ENCODE measurements around the gene DAPK1. TPM values are rescaled to one million over a fixed set of nuclear protein-coding genes. Genes with fewer than 3 reads are reported as not detected.

The DAPK1 gene
- total and polyA plus RNA-seq, 11 donors, result 1.0 to 52.5 (median 2.3) TPM

DNA sequence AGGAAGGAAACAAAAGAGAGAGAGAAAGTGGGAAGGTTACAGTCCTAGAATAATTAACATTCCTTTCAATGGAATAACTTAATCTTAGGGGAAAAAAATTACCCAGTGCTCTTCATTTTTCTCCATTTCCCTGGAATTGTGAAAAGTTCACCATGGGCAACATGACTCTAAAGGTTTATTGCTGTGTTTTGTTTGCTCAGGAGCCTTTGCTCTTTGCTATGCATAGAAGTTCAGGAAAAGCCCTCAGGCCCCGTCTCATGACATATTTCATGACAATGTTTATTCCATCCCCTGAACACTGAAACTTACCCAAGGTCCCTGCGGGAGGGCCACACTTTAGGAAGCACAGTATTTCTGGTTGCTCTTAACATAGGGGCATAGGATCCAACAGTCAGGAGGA, 218.5 kb downstream of the DAPK1 start:
- Histone ChIP-seq H3K27ac (peak overlapping the region in 1 of 12 donors; percentile 92), H3K9me3 (no peaks in the 10 kb centered on the region), H3K4me3 (no peak overlapping the region), H3K36me3 (no peaks in the 10 kb centered on the region), H3K4me1 (peaks cover 0 to 49% (median 7%) of the 10 kb centered on the region in 12 donors), H3K27me3 (no peaks in the 10 kb centered on the region)
- WGBS, 4 donors, result 86 to 94% (median 88%) methylated on average over 2 of the region's 2 CpGs
- DNase-seq (no peak), ATAC-seq (no peak)
- intact Hi-C loops (cut with DNase I), result no loop called here
- no peak for TF ChIP-seq POLR2A (IDR thresholded peaks at IDR 0.05)
- TF ChIP-seq, protein P1, sequence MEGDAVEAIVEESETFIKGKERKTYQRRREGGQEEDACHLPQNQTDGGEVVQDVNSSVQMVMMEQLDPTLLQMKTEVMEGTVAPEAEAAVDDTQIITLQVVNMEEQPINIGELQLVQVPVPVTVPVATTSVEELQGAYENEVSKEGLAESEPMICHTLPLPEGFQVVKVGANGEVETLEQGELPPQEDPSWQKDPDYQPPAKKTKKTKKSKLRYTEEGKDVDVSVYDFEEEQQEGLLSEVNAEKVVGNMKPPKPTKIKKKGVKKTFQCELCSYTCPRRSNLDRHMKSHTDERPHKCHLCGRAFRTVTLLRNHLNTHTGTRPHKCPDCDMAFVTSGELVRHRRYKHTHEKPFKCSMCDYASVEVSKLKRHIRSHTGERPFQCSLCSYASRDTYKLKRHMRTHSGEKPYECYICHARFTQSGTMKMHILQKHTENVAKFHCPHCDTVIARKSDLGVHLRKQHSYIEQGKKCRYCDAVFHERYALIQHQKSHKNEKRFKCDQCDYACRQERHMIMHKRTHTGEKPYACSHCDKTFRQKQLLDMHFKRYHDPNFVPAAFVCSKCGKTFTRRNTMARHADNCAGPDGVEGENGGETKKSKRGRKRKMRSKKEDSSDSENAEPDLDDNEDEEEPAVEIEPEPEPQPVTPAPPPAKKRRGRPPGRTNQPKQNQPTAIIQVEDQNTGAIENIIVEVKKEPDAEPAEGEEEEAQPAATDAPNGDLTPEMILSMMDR (IDR thresholded peaks at IDR 0.05), result no peak

DNA sequence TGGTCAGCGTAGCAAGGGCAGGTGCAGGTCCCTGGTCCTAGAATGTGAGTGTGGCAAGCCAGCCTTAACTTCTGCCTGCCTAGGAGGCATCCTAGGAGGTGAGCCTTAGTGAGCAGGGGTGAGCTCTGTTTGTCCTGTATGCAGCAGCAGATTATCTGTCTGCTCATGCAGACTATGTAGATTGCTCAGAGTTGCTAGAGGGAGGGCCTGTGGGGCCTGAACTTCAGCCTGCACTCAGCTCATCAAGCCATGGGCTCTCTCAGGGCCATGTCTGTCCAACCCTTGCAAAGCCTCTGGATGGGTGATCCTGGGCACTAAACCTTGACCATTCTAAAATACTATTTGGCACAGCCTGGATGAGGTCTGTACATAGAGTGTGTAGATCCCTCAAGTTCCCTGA, 219.8 kb downstream of the DAPK1 start:
- ATAC-seq, result no peak
- DNase-seq, result no peak
- Histone ChIP-seq H3K4me1 (peaks cover 0 to 47% (median 5%) of the 10 kb centered on the region in 12 donors), H3K27me3 (no peaks in the 10 kb centered on the region), H3K36me3 (no peaks in the 10 kb centered on the region), H3K4me3 (no peak overlapping the region), H3K27ac (no peak overlapping the region), H3K9me3 (no peaks in the 10 kb centered on the region)
- intact Hi-C loops (cut with DNase I), result no loop called here
- TF ChIP-seq POLR2A (IDR thresholded peaks at IDR 0.05), result no peak
- TF ChIP-seq, protein P1 (IDR thresholded peaks at IDR 0.05), result no peak
- WGBS, 4 donors, result 89 to 100% (median 91%) methylated on average over 1 of the region's 1 CpG

DNA sequence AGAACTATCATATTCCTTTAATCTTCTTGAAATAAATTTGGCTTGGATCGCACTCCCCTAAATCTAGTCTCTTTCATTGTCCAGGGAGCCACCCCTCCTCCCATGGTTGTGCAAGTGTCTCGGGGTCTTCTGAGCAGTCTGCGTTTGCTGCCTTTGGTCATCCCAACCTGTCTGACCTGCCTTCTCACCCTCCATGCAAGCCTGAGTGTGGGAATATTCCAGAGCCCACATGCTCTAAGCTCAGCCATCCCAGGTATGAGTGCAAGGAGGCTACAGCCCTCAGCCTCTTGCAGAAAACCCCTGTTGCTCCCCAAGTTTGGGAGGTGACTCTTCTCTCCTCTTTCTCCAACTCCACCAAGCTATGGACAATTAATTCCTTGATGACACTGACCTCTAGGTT, 220.6 kb downstream of the DAPK1 start:
- H3K4me3 ChIP-seq, result no peak overlapping the region
- H3K4me1 ChIP-seq, result peaks cover 0 to 51% (median 5%) of the 10 kb centered on the region in 12 donors
- no peaks in the 10 kb centered on the region for H3K36me3 ChIP-seq
- peak overlapping the region in 1 of 12 donors; percentile 42 for H3K27ac ChIP-seq
- H3K9me3 ChIP-seq, result no peaks in the 10 kb centered on the region
- no peaks in the 10 kb centered on the region for H3K27me3 ChIP-seq
- no peak for TF ChIP-seq POLR2A (IDR thresholded peaks at IDR 0.05)
- TF ChIP-seq, protein P1 (IDR thresholded peaks at IDR 0.05), result no peak
- intact Hi-C loops (cut with DNase I), result no loop called here
- ATAC-seq (no peak), DNase-seq (no peak)
- 95 to 98% (median 96%) methylated on average over 3 of the region's 3 CpGs for WGBS, 4 donors

DNA sequence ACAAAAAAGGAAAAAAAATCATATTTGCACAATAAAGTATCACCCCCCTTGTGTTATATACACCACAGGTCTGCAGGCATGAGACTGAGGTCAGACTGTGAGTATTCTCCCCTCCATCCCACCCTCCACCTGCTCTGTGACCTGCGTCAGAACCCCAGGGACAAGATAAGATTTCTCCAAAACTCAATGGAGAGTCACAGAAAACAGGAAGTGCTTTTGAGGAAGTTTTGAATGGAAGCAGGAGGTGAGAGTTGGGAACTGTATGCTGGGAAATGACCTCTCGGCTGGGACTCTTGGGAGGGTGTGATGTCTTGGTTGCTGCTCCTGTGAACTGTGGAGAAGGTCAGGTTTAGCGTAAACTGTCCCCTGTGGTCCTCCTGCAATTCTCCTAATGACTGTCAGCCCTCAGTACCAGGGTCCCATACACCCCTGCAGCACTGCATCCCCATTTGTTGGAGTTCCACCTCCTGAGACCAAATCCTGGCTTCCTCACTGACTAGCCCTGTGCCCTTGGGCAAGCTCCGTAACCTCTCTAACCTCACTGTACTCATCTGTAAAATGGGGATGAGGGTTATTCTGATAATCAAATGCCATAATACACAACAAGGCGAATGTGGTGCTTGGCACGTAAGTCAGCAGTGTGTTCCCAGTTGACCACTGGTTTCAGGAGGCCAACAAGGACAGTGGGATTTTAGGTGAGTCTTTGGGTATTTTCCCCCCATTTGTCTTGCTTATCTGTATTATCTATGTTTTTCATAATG, 221.4 kb downstream of the DAPK1 start:
- intact Hi-C loops (cut with DNase I), result no loop called here
- ATAC-seq (peak in 1 of 4 donors; percentile 22), DNase-seq (no peak)
- Histone ChIP-seq H3K4me3 (no peak overlapping the region), H3K27ac (peak overlapping the region in 1 of 12 donors; percentile 42), H3K4me1 (peaks cover 0 to 46% (median 5%) of the 10 kb centered on the region in 12 donors), H3K36me3 (no peaks in the 10 kb centered on the region), H3K9me3 (no peaks in the 10 kb centered on the region), H3K27me3 (no peaks in the 10 kb centered on the region)
- no peak for TF ChIP-seq POLR2A (IDR thresholded peaks at IDR 0.05)
- TF ChIP-seq, protein P1 (IDR thresholded peaks at IDR 0.05), result no peak
- WGBS, 4 donors, result 79 to 92% (median 83%) methylated on average over 6 of the region's 6 CpGs
